ENCODE measurements around the gene FBP1. TPM values are rescaled to one million over a fixed set of nuclear protein-coding genes. Genes with fewer than 3 reads are reported as not detected.

Gene FBP1
- total RNA-seq, 2 donors from 2014 or later: 3.6 to 4.1 TPM

- no peaks in the 10 kb centered on the region for H3K36me3 ChIP-seq
- no peak for TF ChIP-seq CTCF (IDR thresholded peaks at IDR 0.05)
- no peaks in the 10 kb centered on the region for H3K4me1 ChIP-seq
- no peak for DNase-seq (ENCODE audit: low spot score)
- no peaks in the 10 kb centered on the region for H3K27me3 ChIP-seq
- H3K9me3 ChIP-seq: no peaks in the 10 kb centered on the region
- no peak overlapping the region for H3K4me3 ChIP-seq
- H3K27ac ChIP-seq: no peak overlapping the region
Measured at GRCh38 chr9:94581728-94582127, 57.6 kb downstream of the FBP1 start.

- Histone ChIP-seq H3K9me3 (no peaks in the 10 kb centered on the region), H3K4me3 (no peak overlapping the region), H3K36me3 (no peaks in the 10 kb centered on the region), H3K27ac (no peak overlapping the region), H3K27me3 (no peaks in the 10 kb centered on the region), H3K4me1 (no peaks in the 10 kb centered on the region)
- TF ChIP-seq CTCF (IDR thresholded peaks at IDR 0.05): no peak
- DNase-seq (ENCODE audit: low spot score): no peak
Measured at GRCh38 chr9:94577571-94577970, 61.7 kb downstream of the FBP1 start.

GRCh38 chr9:94577036-94577435, 62.3 kb downstream of the FBP1 start:
- Histone ChIP-seq H3K4me1 (no peaks in the 10 kb centered on the region), H3K4me3 (no peak overlapping the region), H3K9me3 (no peaks in the 10 kb centered on the region), H3K27ac (no peak overlapping the region), H3K27me3 (no peaks in the 10 kb centered on the region), H3K36me3 (no peaks in the 10 kb centered on the region)
- no peak for DNase-seq (ENCODE audit: low spot score)
- TF ChIP-seq CTCF (IDR thresholded peaks at IDR 0.05): no peak

- peak; percentile 16 for DNase-seq (ENCODE audit: low spot score)
Measured at GRCh38 chr9:94576131-94576530, 63.2 kb downstream of the FBP1 start.

GRCh38 chr9:94568972-94569712, 70.2 kb downstream of the FBP1 start:
- DNase-seq (ENCODE audit: low spot score): no peak
- peak overlapping the region in 1 of 2 donors; percentile 32 for H3K27ac ChIP-seq
- no peak for TF ChIP-seq CTCF (IDR thresholded peaks at IDR 0.05)
- no peaks in the 10 kb centered on the region for H3K4me1 ChIP-seq
- no peak overlapping the region for H3K4me3 ChIP-seq
- no peaks in the 10 kb centered on the region for H3K9me3 ChIP-seq
- H3K27me3 ChIP-seq: no peaks in the 10 kb centered on the region
- no peaks in the 10 kb centered on the region for H3K36me3 ChIP-seq

More at GRCh38 chr9:94576131-94576530, 63.2 kb downstream of the FBP1 start:
- no peak overlapping the region for H3K27ac ChIP-seq
- TF ChIP-seq CTCF (IDR thresholded peaks at IDR 0.05): no peak
- no peaks in the 10 kb centered on the region for H3K36me3 ChIP-seq
- no peak overlapping the region for H3K4me3 ChIP-seq
- H3K4me1 ChIP-seq: no peaks in the 10 kb centered on the region
- no peaks in the 10 kb centered on the region for H3K9me3 ChIP-seq
- no peaks in the 10 kb centered on the region for H3K27me3 ChIP-seq
